Bronchial epithelial cell (primary cell): ENCODE measurements around the gene SESN2. TPM values are rescaled to one million over a fixed set of nuclear protein-coding genes. Genes with fewer than 3 reads are reported as not detected.
A peak's percentile ranks its signal among the peaks of the same experiment; 100 is the strongest.

ENCODE experiments used
- DNase-seq: peaks from one replicate; pipeline ENCODE4 v3.0.0-alpha.2; 2010; ENCODE audit warnings: low read depth
- FAIRE-seq: peaks from 2 replicates; lab custom pipeline; 2011; peaks lifted over from hg19 to GRCh38; lab: Jason Lieb, UNC
- H3K27me3 ChIP-seq: 2 replicates; pipeline ENCODE4 v1.5.1; 2011; ENCODE audit warnings: low read length; ENCODE audit not compliant: control insufficient read depth, insufficient read depth
- H3K36me3 ChIP-seq: 2 replicates; pipeline ENCODE4 v1.5.1; 2011; ENCODE audit warnings: low read length; ENCODE audit not compliant: control insufficient read depth, insufficient read depth
- H3K4me3 ChIP-seq: 2 replicates; pipeline ENCODE4 v1.5.1; 2011; ENCODE audit warnings: mild to moderate bottlenecking, low read depth, low read length, control low read depth
- CTCF ChIP-seq: IDR thresholded peaks from 2 replicates; pipeline ENCODE4 v1.5.1; 2011; ENCODE audit warnings: mild to moderate bottlenecking, moderate library complexity, low read length, control low read depth, inconsistent platforms; ENCODE audit not compliant: insufficient read depth, severe bottlenecking
- total RNA-seq: library from RNA; depleted of rRNA; stranded (reverse); fragments of >200 nt; gene quantifications from 2 replicates; pipeline ENCODE4 v1.2.1, GENCODE V29; 2014

The SESN2 gene
- total RNA-seq, 1 donor from 2014 or later = 24.2 TPM

DNA sequence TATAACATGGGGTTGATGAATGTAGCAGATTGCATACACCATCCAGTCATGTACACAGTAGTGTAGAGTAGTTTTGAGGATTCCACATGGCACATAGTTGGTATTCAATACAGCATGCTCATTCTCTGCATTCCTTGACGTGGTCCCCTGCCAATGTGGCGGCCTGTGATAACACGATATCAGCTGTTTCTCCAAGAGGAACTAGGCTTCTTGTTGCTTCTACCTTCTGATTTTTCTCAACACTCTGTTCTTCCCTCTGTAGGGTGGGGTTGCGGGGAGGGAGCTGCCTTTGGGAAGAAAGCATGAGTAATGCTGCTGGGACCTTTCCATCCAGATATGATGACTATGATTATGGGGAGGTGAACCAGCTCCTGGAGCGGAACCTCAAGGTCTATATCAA lies 19.4 kb downstream of the SESN2 start:
- Histone ChIP-seq H3K36me3 (peaks cover 49% of the 10 kb centered on the region), H3K27me3 (no peaks in the 10 kb centered on the region)
- FAIRE-seq = peak; percentile 79

DNA sequence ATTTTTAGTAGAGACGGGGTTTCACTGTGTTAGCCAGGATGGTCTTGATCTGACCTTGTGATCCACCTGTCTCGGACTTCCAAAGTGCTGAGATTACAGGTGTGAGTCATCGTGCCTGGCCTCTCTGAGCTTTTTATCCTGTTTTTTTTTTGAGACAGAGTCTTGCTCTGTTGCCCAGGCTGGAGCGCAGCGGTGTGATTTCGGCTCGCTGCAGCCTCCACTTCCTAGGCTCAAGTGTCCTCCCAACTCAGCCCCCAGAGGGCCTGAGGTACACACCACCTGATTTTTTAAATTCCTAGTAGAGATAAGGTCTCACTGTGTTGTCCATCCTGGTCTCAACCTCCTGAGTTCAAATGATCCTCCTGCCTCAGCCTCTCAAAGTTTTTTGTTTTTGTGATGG lies 20.4 kb downstream of the SESN2 start:
- TF ChIP-seq CTCF = no peak
- no peak for DNase-seq
- H3K4me3 ChIP-seq = no peak overlapping the region
- peaks cover 40% of the 10 kb centered on the region for H3K36me3 ChIP-seq
- H3K27me3 ChIP-seq = no peaks in the 10 kb centered on the region
- no peak for FAIRE-seq

More for the DNA sequence above, 19.4 kb downstream of the SESN2 start:
- no peak overlapping the region for H3K4me3 ChIP-seq
- no peak for TF ChIP-seq CTCF
- no peak for DNase-seq

DNA sequence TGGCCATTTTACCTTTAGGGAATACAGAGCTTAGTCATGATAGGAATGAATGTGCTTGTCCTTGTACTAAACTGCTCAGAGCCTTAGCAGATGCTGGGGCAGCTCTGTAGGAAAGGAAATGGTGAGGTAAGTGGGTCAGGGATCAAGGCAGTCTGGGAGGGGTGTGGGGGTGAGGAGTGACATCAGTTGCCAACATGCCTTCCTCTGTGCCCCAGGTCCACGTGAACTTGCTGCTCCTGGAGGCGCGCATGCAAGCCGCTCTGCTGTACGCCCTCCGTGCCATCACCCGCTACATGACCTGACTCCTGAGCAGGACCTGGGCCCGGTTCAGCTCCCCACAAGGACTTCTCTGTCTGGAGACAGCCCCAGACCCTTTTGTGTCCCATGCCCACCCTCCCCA lies 21.2 kb downstream of the SESN2 start:
- H3K36me3 ChIP-seq = peaks cover 39% of the 10 kb centered on the region
- no peak for FAIRE-seq
- no peak overlapping the region for H3K4me3 ChIP-seq
- no peak for DNase-seq
- no peaks in the 10 kb centered on the region for H3K27me3 ChIP-seq
- no peak for TF ChIP-seq CTCF

- H3K4me3 ChIP-seq = no peak overlapping the region
- DNase-seq (no peak), FAIRE-seq (no peak)
- no peak for TF ChIP-seq CTCF
- H3K36me3 ChIP-seq = peaks cover 37% of the 10 kb centered on the region
- H3K27me3 ChIP-seq = no peaks in the 10 kb centered on the region
These were observed 21.7 kb downstream of the SESN2 start for GRCh38 chr1:28280977-28281381.

DNA sequence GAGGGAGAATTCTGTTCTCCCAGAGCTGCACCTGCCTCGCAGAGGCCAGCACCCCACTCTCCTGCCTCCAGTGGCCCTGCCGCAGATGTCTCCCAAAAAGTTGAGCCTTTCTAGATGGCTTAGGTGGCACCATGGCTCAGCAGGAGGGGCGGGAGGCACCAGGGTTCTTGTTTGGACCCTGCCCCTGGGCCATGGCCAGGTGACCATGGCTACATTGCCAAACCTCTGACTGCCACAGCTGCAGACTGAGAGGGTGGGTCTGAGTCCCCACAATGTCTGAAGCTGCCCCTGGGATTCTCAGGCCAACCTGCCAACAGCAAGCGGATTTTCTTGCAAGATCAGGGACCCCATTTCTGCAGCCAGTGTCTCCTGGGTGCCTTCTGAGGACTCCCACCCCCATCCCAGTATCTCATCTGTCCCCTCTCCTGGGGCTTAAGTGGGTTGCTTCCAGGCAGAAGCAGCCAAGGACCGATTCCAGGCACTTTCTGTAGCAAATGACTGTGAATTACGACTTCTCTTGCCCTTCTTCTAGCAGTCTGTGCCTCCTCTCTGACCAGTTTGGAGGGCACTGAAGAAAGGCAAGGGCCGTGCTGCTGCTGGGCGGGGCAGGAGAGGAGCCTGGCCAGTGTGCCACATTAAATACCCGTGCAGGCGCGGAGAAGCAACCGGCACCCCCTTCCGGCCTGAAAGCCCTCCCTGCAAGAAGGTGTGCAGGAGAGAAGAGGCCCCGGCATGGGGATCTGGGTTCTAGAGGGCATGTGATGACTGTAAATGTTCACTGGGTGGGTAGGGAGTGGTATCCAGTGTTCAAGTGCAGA lies 22.5 kb downstream of the SESN2 start:
- no peak for TF ChIP-seq CTCF
- peak; percentile 73 for FAIRE-seq
- no peak overlapping the region for H3K4me3 ChIP-seq
- peaks cover 36% of the 10 kb centered on the region for H3K36me3 ChIP-seq
- H3K27me3 ChIP-seq = no peaks in the 10 kb centered on the region
- no peak for DNase-seq
